ENCODE results near the gene ELF4. TPM values are rescaled to one million over a fixed set of nuclear protein-coding genes. Genes with fewer than 3 reads are reported as not detected.

The ELF4 gene
- total and polyA plus RNA-seq, 2 of the 4 experiments (the other 2 are of a cell fraction): 10.9 to 19.0 TPM

DNA sequence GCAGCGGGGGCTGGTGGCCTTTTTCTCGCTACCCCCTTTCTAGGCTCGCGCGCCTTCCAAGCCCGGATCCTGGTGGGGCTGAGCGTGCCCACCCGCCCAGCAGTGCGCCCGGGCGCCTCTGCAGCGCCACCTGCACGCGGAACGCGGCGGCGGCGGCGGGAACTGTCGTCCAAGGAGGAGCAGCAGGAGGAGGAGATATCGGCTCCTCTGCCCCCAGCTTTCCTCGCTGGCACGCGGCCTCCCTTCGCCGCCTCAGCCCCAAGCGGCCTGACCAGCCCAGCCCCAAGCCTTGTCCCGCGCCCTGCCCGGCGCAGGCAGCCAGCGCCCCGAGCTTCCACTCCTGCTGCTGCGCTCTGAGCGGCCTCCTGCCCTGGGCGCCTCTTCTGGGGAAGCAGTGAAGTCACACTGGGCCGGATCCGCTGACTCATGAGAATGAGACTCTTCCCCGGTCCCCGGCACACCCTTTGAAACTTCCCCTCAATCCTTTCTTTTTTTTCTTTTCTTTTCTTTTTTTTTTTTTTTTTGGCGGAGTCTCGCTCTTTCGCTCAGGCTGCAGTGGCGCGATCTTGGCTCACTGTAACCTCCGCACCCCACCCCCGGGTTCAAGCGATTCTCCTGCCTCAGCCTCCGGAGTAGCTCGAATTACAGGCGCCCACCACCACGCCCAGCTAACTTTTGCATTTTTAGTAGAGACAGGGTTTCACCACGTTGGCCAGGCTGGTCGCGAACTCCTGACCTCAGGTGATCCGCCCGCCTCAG, 10.6 kb upstream of the ELF4 start:
- H3K4ac ChIP-seq (ENCODE audit: low read depth, low read length): peak overlapping the region; percentile 70
- peak overlapping the region; percentile 12 for H3K27ac ChIP-seq (ENCODE audit: insufficient read depth, low read length)
- intact Hi-C loops (cut with micrococcal nuclease): loop anchor here (1.0 kb wide), 1 partner anchor 41 kb away; no protein-coding TSS in a partner anchor
- H2AFZ ChIP-seq (replicated peaks; ENCODE audit: low read length, poor library complexity): peak overlapping the region; percentile 94
- H3K9ac ChIP-seq (ENCODE audit: low read depth, low read length): no peak overlapping the region
- H3K4me3 ChIP-seq (ENCODE audit: insufficient read depth, low read depth, low read length): peak overlapping the region; percentile 23
- 0 out of 2 replicates have a peak overlapping the region, but pooled peaks have one; percentile 10 for H2AK5ac ChIP-seq (ENCODE audit: low read depth, low read length)
- H2BK120ac ChIP-seq (ENCODE audit: low read depth, low read length): peak overlapping the region; percentile 66; the same call in 1 of the 2 replicates
- POLR2A ChIA-PET (ENCODE audit: unreplicated experiment): no interaction called here
- ATAC-seq (ENCODE audit: low read depth): peak; percentile 76
- peak overlapping the region; percentile 27 for H2BK5ac ChIP-seq (ENCODE audit: low read depth, low read length, poor library complexity, severe bottlenecking)
- no TSS peak for BruUV-seq (replicated peaks)
- WGBS, 2 experiments (ENCODE audit: extremely low coverage in 2 of 2, insufficient read length in 1 of 2): 29% methylated on average over 7 of the region's 58 CpGs; no CpG with 5 or more reads in 1 of the 2 experiments
- H3K4me1 ChIP-seq (ENCODE audit: control insufficient read depth, insufficient read depth, low read length): peaks cover 15% of the 10 kb centered on the region
- no peak overlapping the region; the same call in 1 of the 2 replicates for H3K18ac ChIP-seq (ENCODE audit: low read depth, low read length)
- H2AK9ac ChIP-seq (replicated peaks; ENCODE audit: low read depth, low read length, poor library complexity): peak overlapping the region; percentile 81
- peak overlapping the region; percentile 22; the same call in 1 of the 2 replicates for H3K4me2 ChIP-seq (ENCODE audit: low read depth, low read length)
- H3K56ac ChIP-seq (ENCODE audit: extremely low read depth, insufficient read depth, low read length): peak overlapping the region; percentile 36; the same call in 1 of the 2 replicates
- H2BK15ac ChIP-seq (ENCODE audit: low read depth, low read length): no peak overlapping the region; the same call in 2 of the 3 replicates
- H3K14ac ChIP-seq (replicated peaks; ENCODE audit: low read depth, low read length): no peak overlapping the region
- no peaks in the 10 kb centered on the region for H3K36me3 ChIP-seq (ENCODE audit: control insufficient read depth, insufficient read depth, low read length)
- CTCF ChIA-PET: interaction anchor here (0.6 to 2.5 kb wide), 5 partner anchors 28 to 345 kb away, joined by 3 to 8 read pairs (median 4); no protein-coding TSS in a partner anchor
- no peak overlapping the region for H2BK20ac ChIP-seq (ENCODE audit: low read depth, low read length)
- peak overlapping the region; percentile 27 to 63; a peak in 2 of 4 replicates for H4K8ac ChIP-seq (ENCODE audit: low read depth in 2 of 2, low read length in 2 of 2)
- peaks cover 0 to 8% of the 10 kb centered on the region in 2 experiments; a peak in 1 of 4 replicates for H3K79me1 ChIP-seq (ENCODE audit: low read depth in 1 of 2, low read length in 2 of 2)
- H3K9me1 ChIP-seq (ENCODE audit: insufficient read depth, low read length): peaks cover 7% of the 10 kb centered on the region; the same call in 1 of the 2 replicates
- peak; percentile 71 for DNase-seq
- H4K91ac ChIP-seq (ENCODE audit: insufficient read depth, low read depth, low read length): peak overlapping the region; percentile 42
- H3K9me3 ChIP-seq (ENCODE audit: control insufficient read depth, insufficient read depth, low read length): no peaks in the 10 kb centered on the region
- H3K27me3 ChIP-seq (ENCODE audit: control insufficient read depth, insufficient read depth, low read length): no peaks in the 10 kb centered on the region
- no peak overlapping the region for H4K5ac ChIP-seq (ENCODE audit: low read depth, low read length)
- in situ Hi-C loops (cut with MboI; ENCODE audit: low sequenced_read_pairs): no loop called here
- H3K23ac ChIP-seq (ENCODE audit: low read depth, low read length): no peak overlapping the region
- dilution Hi-C loops (cut with HindIII; ENCODE audit: low sequenced_read_pairs, unreplicated experiment): no loop called here
- H4K20me1 ChIP-seq (ENCODE audit: insufficient read depth, low read length): 0 out of 2 replicates have a peak, but pooled peaks cover 4% of the 10 kb centered on the region
- TF ChIP-seq MAZ (IDR thresholded peaks at IDR 0.05; ENCODE audit: borderline replicate concordance, low read depth, low read length): peak; percentile 35; the same call in 1 of the 2 replicates
- no peak for TF ChIP-seq CHD1 (IDR thresholded peaks at IDR 0.05; ENCODE audit: low read depth, low read length)
- TF ChIP-seq CEBPB (IDR thresholded peaks at IDR 0.05; ENCODE audit: low read depth, low read length): no peak
- peak; percentile 27; the same call in 1 of the 2 replicates for TF ChIP-seq NFE2L2 (IDR thresholded peaks at IDR 0.05; ENCODE audit: low read depth, low read length)
- peak; percentile 89 for TF ChIP-seq MAFK (IDR thresholded peaks at IDR 0.05; ENCODE audit: low read depth, low read length)
- no peak for TF ChIP-seq POLR2A (IDR thresholded peaks at IDR 0.05; ENCODE audit: low read depth, low read length)
- TF ChIP-seq BHLHE40 (IDR thresholded peaks at IDR 0.05; ENCODE audit: low read depth, low read length): no peak
- TF ChIP-seq, protein P1, sequence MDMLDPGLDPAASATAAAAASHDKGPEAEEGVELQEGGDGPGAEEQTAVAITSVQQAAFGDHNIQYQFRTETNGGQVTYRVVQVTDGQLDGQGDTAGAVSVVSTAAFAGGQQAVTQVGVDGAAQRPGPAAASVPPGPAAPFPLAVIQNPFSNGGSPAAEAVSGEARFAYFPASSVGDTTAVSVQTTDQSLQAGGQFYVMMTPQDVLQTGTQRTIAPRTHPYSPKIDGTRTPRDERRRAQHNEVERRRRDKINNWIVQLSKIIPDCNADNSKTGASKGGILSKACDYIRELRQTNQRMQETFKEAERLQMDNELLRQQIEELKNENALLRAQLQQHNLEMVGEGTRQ (IDR thresholded peaks at IDR 0.05; ENCODE audit: low read depth, low read length): no peak
- no peak for TF ChIP-seq FOS (IDR thresholded peaks at IDR 0.05; ENCODE audit: low read depth, low read length)
- TF ChIP-seq, protein P2, sequence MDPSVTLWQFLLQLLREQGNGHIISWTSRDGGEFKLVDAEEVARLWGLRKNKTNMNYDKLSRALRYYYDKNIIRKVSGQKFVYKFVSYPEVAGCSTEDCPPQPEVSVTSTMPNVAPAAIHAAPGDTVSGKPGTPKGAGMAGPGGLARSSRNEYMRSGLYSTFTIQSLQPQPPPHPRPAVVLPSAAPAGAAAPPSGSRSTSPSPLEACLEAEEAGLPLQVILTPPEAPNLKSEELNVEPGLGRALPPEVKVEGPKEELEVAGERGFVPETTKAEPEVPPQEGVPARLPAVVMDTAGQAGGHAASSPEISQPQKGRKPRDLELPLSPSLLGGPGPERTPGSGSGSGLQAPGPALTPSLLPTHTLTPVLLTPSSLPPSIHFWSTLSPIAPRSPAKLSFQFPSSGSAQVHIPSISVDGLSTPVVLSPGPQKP (IDR thresholded peaks at IDR 0.05; ENCODE audit: borderline replicate concordance, low read depth, low read length): no peak
- no peak; the same call in 1 of the 2 replicates for TF ChIP-seq SMC3 (IDR thresholded peaks at IDR 0.05; ENCODE audit: low read depth, low read length)
- TF ChIP-seq, protein P3, sequence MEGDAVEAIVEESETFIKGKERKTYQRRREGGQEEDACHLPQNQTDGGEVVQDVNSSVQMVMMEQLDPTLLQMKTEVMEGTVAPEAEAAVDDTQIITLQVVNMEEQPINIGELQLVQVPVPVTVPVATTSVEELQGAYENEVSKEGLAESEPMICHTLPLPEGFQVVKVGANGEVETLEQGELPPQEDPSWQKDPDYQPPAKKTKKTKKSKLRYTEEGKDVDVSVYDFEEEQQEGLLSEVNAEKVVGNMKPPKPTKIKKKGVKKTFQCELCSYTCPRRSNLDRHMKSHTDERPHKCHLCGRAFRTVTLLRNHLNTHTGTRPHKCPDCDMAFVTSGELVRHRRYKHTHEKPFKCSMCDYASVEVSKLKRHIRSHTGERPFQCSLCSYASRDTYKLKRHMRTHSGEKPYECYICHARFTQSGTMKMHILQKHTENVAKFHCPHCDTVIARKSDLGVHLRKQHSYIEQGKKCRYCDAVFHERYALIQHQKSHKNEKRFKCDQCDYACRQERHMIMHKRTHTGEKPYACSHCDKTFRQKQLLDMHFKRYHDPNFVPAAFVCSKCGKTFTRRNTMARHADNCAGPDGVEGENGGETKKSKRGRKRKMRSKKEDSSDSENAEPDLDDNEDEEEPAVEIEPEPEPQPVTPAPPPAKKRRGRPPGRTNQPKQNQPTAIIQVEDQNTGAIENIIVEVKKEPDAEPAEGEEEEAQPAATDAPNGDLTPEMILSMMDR (conservative IDR thresholded peaks at IDR 0.05; ENCODE audit: low read depth, low read length): peak; percentile 59
- TF ChIP-seq MXI1 (IDR thresholded peaks at IDR 0.05; ENCODE audit: borderline replicate concordance, low read depth, low read length): no peak
